GM15510 (cell line): ENCODE measurements around the gene MSRB3.

ENCODE experiments used
- POLR2A ChIP-seq: IDR thresholded peaks from 3 replicates; pipeline ENCODE4 v1.6.1; 2011; ENCODE audit warnings: borderline replicate concordance; ENCODE audit not compliant: insufficient read length; ENCODE audit errors: extremely low read depth

MSRB3 gene

GRCh38 chr12:65276916-65277530, 1.5 kb upstream of the MSRB3 start:
- TF ChIP-seq POLR2A: no peak

- TF ChIP-seq POLR2A: no peak
Observed at GRCh38 chr12:65277994-65278575, 398 bp upstream of the MSRB3 start.

- TF ChIP-seq POLR2A: no peak
Observed at GRCh38 chr12:65279369-65280112, 1.1 kb downstream of the MSRB3 start.

GRCh38 chr12:65280306-65280705, 1.8 kb downstream of the MSRB3 start:
- no peak for TF ChIP-seq POLR2A

- no peak for TF ChIP-seq POLR2A
Observed at GRCh38 chr12:65282840-65283239, 4.4 kb downstream of the MSRB3 start.

- no peak for TF ChIP-seq POLR2A
Observed at GRCh38 chr12:65287426-65287825, 8.9 kb downstream of the MSRB3 start.

- no peak for TF ChIP-seq POLR2A
Observed at GRCh38 chr12:65292241-65292640, 13.8 kb downstream of the MSRB3 start.

- no peak for TF ChIP-seq POLR2A
Observed at GRCh38 chr12:65293735-65294134, 15.3 kb downstream of the MSRB3 start.

- TF ChIP-seq POLR2A: no peak
Observed at GRCh38 chr12:65294641-65295262, 16.3 kb downstream of the MSRB3 start.

GRCh38 chr12:65296508-65297265, 18.2 kb downstream of the MSRB3 start:
- no peak for TF ChIP-seq POLR2A

- TF ChIP-seq POLR2A: no peak
Observed at GRCh38 chr12:65300097-65300496, 21.6 kb downstream of the MSRB3 start.

- TF ChIP-seq POLR2A: no peak
Observed at GRCh38 chr12:65300679-65301349, 22.3 kb downstream of the MSRB3 start.

GRCh38 chr12:65302891-65303290, 24.4 kb downstream of the MSRB3 start:
- no peak for TF ChIP-seq POLR2A

- TF ChIP-seq POLR2A: no peak
Observed at GRCh38 chr12:65305346-65305950, 27.0 kb downstream of the MSRB3 start.
